H9 (cell line): ENCODE results near the gene PEX14. TPM values are rescaled to one million over a fixed set of nuclear protein-coding genes. Genes with fewer than 3 reads are reported as not detected.

Experiments used
- DNase-seq: peaks from one replicate; pipeline ENCODE4 v3.0.0-alpha.2; 2017
- H2AFZ ChIP-seq: one replicate; pipeline ENCODE4 v1.6.1; 2013; ENCODE audit warnings: mild to moderate bottlenecking, low read length, control low read depth, moderate library complexity
- H2AK5ac ChIP-seq: 2 replicates; pipeline ENCODE4 v1.6.1; 2013; ENCODE audit warnings: low read length, control low read depth, mixed read lengths; ENCODE audit not compliant: insufficient read length
- H2BK120ac ChIP-seq: one replicate; pipeline ENCODE4 v1.6.1; 2013; ENCODE audit warnings: low read depth, mild to moderate bottlenecking, low read length, control low read depth, inconsistent platforms; ENCODE audit not compliant: poor library complexity, severe bottlenecking
- H2BK12ac ChIP-seq: 2 replicates; pipeline ENCODE4 v1.6.1; 2013; ENCODE audit warnings: low read length, control low read depth, mixed read lengths, low read depth; ENCODE audit not compliant: insufficient read length
- H2BK15ac ChIP-seq: 2 replicates; pipeline ENCODE4 v1.6.1; 2013; ENCODE audit warnings: low read depth, low read length, control low read depth
- H2BK20ac ChIP-seq: one replicate; pipeline ENCODE4 v1.6.1; 2013; ENCODE audit warnings: low read depth, mild to moderate bottlenecking, low read length, control low read depth, inconsistent platforms; ENCODE audit not compliant: poor library complexity, severe bottlenecking
- H2BK5ac ChIP-seq: 2 replicates; pipeline ENCODE4 v1.6.1; 2013; ENCODE audit warnings: low read length, control low read depth, mixed read lengths; ENCODE audit not compliant: insufficient read length
- H3K14ac ChIP-seq: 2 replicates; pipeline ENCODE4 v1.6.1; 2013; ENCODE audit warnings: low read length, control low read depth; ENCODE audit not compliant: insufficient read depth
- H3K18ac ChIP-seq: 2 replicates; pipeline ENCODE4 v1.6.1; 2013; ENCODE audit warnings: low read depth, mild to moderate bottlenecking, mixed read lengths, low read length, control low read depth; ENCODE audit not compliant: insufficient read length
- H3K23ac ChIP-seq: 2 replicates; pipeline ENCODE4 v1.6.1; 2013; ENCODE audit warnings: low read length, control low read depth, mixed read lengths, low read depth; ENCODE audit not compliant: insufficient read length
- H3K23me2 ChIP-seq: 2 replicates; pipeline ENCODE4 v1.6.1; 2013; ENCODE audit warnings: low read depth, mild to moderate bottlenecking, mixed read lengths, low read length, control low read depth; ENCODE audit not compliant: insufficient read length, poor library complexity, severe bottlenecking
- H3K27ac ChIP-seq: 2 replicates; pipeline ENCODE4 v1.5.1; 2013; ENCODE audit warnings: low read length, control low read depth, mixed read lengths, low read depth; ENCODE audit not compliant: insufficient read length
- H3K27me3 ChIP-seq: 2 replicates; pipeline ENCODE4 v1.6.1; 2013; ENCODE audit warnings: low read length, control low read depth, inconsistent platforms; ENCODE audit not compliant: insufficient read depth
- H3K4ac ChIP-seq: 2 replicates; pipeline ENCODE4 v1.6.1; 2013; ENCODE audit warnings: low read depth, mild to moderate bottlenecking, control low read depth, inconsistent platforms, low read length, moderate library complexity
- H3K4me1 ChIP-seq: 2 replicates; pipeline ENCODE4 v1.6.1; 2013; ENCODE audit warnings: low read length, control low read depth, inconsistent platforms; ENCODE audit not compliant: insufficient read depth
- H3K4me2 ChIP-seq: 2 replicates; pipeline ENCODE4 v1.6.1; 2013; ENCODE audit warnings: low read length, control low read depth, mixed read lengths; ENCODE audit not compliant: insufficient read length, insufficient read depth
- H3K56ac ChIP-seq: 2 replicates; pipeline ENCODE4 v1.6.1; 2013; ENCODE audit warnings: low read depth, mild to moderate bottlenecking, mixed read lengths, low read length, control low read depth; ENCODE audit not compliant: insufficient read length
- H3K79me1 ChIP-seq: 2 replicates; pipeline ENCODE4 v1.6.1; 2013; ENCODE audit warnings: low read depth, mild to moderate bottlenecking, moderate library complexity, low read length, control low read depth, inconsistent platforms; ENCODE audit not compliant: insufficient read depth, poor library complexity, severe bottlenecking
- H3K79me2 ChIP-seq: 2 replicates; pipeline ENCODE4 v1.6.1; 2013; ENCODE audit warnings: low read length, control low read depth, inconsistent platforms; ENCODE audit not compliant: insufficient read depth
- H3K9ac ChIP-seq: 2 replicates; pipeline ENCODE4 v1.6.1; 2013; ENCODE audit warnings: low read length, control low read depth, mixed read lengths; ENCODE audit not compliant: insufficient read length; ENCODE audit errors: extremely low read depth
- H3K9me3 ChIP-seq: one replicate; pipeline ENCODE4 v1.6.1; 2013; ENCODE audit warnings: low read depth, low read length, inconsistent platforms; ENCODE audit not compliant: control insufficient read depth
- H3T11ph ChIP-seq: one replicate; pipeline ENCODE4 v1.6.1; 2013; ENCODE audit warnings: mild to moderate bottlenecking, low read length, control low read depth, inconsistent platforms
- H4K20me1 ChIP-seq: one replicate; pipeline ENCODE4 v1.6.1; 2013; ENCODE audit not compliant: control insufficient read depth, insufficient read length, insufficient read depth
- H4K5ac ChIP-seq: 2 replicates; pipeline ENCODE4 v1.6.1; 2013; ENCODE audit warnings: low read depth, mild to moderate bottlenecking, mixed read lengths, low read length, control low read depth; ENCODE audit not compliant: insufficient read length
- H4K8ac ChIP-seq: replicated peaks from 2 replicates; pipeline ENCODE4 v1.6.1; 2013; ENCODE audit warnings: low read length, control low read depth, mixed read lengths, low read depth; ENCODE audit not compliant: insufficient read length
- H4K91ac ChIP-seq: 2 replicates; pipeline ENCODE4 v1.6.1; 2013; ENCODE audit warnings: low read depth, mild to moderate bottlenecking, moderate library complexity, mixed read lengths, low read length, control low read depth; ENCODE audit not compliant: insufficient read length
- H3K27ac Mint-ChIP-seq, 3 experiments: 2 replicates in 2 of 3; 3 replicates in 1 of 3; pipeline ENCODE4 v1.8.0; 2020 to 2021; ENCODE audit warnings: mixed read lengths in 3 of 3, mild to moderate bottlenecking in 1 of 3, moderate library complexity in 1 of 3
- H3K27me3 Mint-ChIP-seq: 2 replicates; pipeline ENCODE4 v1.8.0; 2021; ENCODE audit warnings: low read depth, mild to moderate bottlenecking, moderate library complexity, mixed read lengths
- H3K36me3 Mint-ChIP-seq, 3 experiments: 2 replicates in 2 of 3; 3 replicates in 1 of 3; pipeline ENCODE4 v1.8.0; 2020 to 2021; ENCODE audit warnings: low read depth in 3 of 3, mixed read lengths in 3 of 3; ENCODE audit not compliant: insufficient read depth in 1 of 3
- H3K4me1 Mint-ChIP-seq, 2 experiments: 2 replicates each; pipeline ENCODE4 v1.8.0; 2020; ENCODE audit warnings: mixed read lengths in 2 of 2
- H3K4me3 Mint-ChIP-seq, 2 experiments: 2 replicates in 1 of 2; 3 replicates in 1 of 2; pipeline ENCODE4 v1.8.0; 2020 to 2021; ENCODE audit warnings: mild to moderate bottlenecking in 2 of 2, mixed read lengths in 2 of 2, moderate library complexity in 1 of 2
- H3K9me3 Mint-ChIP-seq, 2 experiments: 2 replicates in 1 of 2; 3 replicates in 1 of 2; pipeline ENCODE4 v1.8.0; 2020; ENCODE audit warnings: mild to moderate bottlenecking in 2 of 2, mixed read lengths in 2 of 2, moderate library complexity in 1 of 2
- WGBS: extraction: QIAGEN DNeasy Blood & Tissue Kit; methylation state at CpG from one replicate; pipeline ENCODE4 v1.1.7; 2013; ENCODE audit warnings: missing lambda C conversion rate, low lambda C conversion rate, mixed read lengths; ENCODE audit not compliant: insufficient read length; ENCODE audit errors: extremely low coverage; 5-methylcytosine and 5-hydroxymethylcytosine counted together
- total RNA-seq: library from RNA; stranded (reverse); gene quantifications from 2 replicates; pipeline ENCODE4 v1.2.1, GENCODE V29; 2021
- TF ChIP-seq, protein P1 (sequence below): fragments of 200-600 bp; sonication (generic); conservative IDR thresholded peaks from 3 replicates; pipeline ENCODE4 v1.8.0; 2021; ENCODE audit warnings: antibody characterized with exemption, mild to moderate bottlenecking

PEX14 gene
- total RNA-seq, 1 experiment from 2014 or later: 23.9 TPM

DNA sequence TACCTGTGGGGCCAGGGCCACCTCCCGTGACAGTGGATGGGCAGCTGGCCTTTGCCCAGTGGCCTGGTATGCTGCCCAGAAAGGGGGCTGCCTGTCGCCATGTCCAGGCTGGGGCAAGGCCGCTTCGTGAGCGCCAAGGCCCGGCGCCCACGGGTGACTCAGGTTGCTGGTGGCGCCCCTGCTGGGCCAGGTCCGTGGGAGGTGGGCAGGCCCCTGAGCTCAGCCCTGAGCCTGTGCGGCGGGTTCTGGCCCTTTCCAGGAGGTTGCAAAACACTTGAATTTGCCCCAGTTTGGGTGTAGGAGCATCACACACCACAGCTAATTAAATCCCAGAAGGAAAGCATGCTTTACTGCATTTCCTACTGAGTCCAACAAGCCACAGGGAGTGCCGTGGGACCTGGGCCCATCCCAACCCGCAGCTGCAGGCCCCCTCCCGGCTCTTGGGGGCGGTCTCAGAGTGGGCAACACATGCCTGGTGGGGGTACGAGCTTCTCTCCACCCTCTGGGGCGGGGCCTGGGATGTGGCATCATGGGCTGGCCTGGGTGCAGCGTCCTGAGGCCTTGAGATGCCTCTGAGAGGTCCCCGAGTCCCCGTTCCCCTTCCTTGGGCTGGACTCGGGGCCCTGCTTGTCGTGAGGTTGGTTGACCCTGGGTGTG is 159.8 kb downstream of the PEX14 start:
- Histone ChIP-seq H3K23ac (no peak overlapping the region), H2BK120ac (no peak overlapping the region), H3K14ac (peak overlapping the region; percentile 19; the same call in 1 of the 2 replicates), H2BK15ac (no peak overlapping the region), H3K79me2 (no peaks in the 10 kb centered on the region), H2AFZ (no peak overlapping the region), H2BK20ac (no peak overlapping the region), H4K91ac (no peak overlapping the region), H3K79me1 (no peaks in the 10 kb centered on the region), H4K20me1 (no peaks in the 10 kb centered on the region), H3K23me2 (no peaks in the 10 kb centered on the region), H2BK12ac (no peak overlapping the region), H4K8ac (no peak overlapping the region), H3T11ph (no peak overlapping the region), H2AK5ac (no peak overlapping the region), H3K4me1 (no peaks in the 10 kb centered on the region; the same call in 1 of the 2 replicates), H3K4me2 (no peak overlapping the region), H3K9ac (no peak overlapping the region), H3K4ac (no peak overlapping the region), H4K5ac (no peak overlapping the region), H3K56ac (no peak overlapping the region), H3K27me3 (peaks cover 4% of the 10 kb centered on the region; the same call in 1 of the 2 replicates), H3K27ac (no peak overlapping the region), H2BK5ac (no peak overlapping the region), H3K9me3 (no peaks in the 10 kb centered on the region), H3K18ac (no peak overlapping the region)
- TF ChIP-seq, protein P1, sequence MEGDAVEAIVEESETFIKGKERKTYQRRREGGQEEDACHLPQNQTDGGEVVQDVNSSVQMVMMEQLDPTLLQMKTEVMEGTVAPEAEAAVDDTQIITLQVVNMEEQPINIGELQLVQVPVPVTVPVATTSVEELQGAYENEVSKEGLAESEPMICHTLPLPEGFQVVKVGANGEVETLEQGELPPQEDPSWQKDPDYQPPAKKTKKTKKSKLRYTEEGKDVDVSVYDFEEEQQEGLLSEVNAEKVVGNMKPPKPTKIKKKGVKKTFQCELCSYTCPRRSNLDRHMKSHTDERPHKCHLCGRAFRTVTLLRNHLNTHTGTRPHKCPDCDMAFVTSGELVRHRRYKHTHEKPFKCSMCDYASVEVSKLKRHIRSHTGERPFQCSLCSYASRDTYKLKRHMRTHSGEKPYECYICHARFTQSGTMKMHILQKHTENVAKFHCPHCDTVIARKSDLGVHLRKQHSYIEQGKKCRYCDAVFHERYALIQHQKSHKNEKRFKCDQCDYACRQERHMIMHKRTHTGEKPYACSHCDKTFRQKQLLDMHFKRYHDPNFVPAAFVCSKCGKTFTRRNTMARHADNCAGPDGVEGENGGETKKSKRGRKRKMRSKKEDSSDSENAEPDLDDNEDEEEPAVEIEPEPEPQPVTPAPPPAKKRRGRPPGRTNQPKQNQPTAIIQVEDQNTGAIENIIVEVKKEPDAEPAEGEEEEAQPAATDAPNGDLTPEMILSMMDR: no peak
- H3K4me1 Mint-ChIP-seq: peaks cover 24 to 42% of the 10 kb centered on the region in 2 experiments
- peaks cover 0 to 3% (median under 1%) of the 10 kb centered on the region in 3 experiments; a peak in 2 of 7 replicates for H3K36me3 Mint-ChIP-seq
- H3K9me3 Mint-ChIP-seq: no peaks in the 10 kb centered on the region
- no peak overlapping the region for H3K27ac Mint-ChIP-seq
- H3K4me3 Mint-ChIP-seq: no peak overlapping the region
- no CpG with 5 or more reads among the region's 23 CpGs for WGBS
- H3K27me3 Mint-ChIP-seq: peaks cover 14% of the 10 kb centered on the region
- DNase-seq: peak; percentile 59
